ENCODE data around the gene LKAAEAR1.

DNA sequence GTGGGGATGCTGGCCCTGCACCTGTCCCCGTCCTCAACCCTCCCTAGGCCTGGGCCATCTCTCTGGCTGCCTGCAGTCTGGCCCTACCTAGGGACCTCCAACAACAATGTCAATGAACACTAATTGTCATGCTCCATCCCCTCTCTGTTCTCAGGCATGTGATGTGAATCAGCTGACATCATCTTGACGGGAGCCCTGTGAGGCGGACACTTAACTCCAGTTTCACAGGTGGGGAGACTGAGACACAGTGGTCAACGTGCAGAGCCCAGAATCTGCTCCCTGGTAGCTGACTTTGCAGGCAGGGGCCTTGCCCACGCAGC lies 22.0 kb downstream of the LKAAEAR1 start:
- TF ChIP-seq, protein P1, sequence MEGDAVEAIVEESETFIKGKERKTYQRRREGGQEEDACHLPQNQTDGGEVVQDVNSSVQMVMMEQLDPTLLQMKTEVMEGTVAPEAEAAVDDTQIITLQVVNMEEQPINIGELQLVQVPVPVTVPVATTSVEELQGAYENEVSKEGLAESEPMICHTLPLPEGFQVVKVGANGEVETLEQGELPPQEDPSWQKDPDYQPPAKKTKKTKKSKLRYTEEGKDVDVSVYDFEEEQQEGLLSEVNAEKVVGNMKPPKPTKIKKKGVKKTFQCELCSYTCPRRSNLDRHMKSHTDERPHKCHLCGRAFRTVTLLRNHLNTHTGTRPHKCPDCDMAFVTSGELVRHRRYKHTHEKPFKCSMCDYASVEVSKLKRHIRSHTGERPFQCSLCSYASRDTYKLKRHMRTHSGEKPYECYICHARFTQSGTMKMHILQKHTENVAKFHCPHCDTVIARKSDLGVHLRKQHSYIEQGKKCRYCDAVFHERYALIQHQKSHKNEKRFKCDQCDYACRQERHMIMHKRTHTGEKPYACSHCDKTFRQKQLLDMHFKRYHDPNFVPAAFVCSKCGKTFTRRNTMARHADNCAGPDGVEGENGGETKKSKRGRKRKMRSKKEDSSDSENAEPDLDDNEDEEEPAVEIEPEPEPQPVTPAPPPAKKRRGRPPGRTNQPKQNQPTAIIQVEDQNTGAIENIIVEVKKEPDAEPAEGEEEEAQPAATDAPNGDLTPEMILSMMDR (IDR thresholded peaks at IDR 0.05; ENCODE audit: poor library complexity): no peak
- TF ChIP-seq EZH2phosphoT487 (IDR thresholded peaks at IDR 0.05; ENCODE audit: low read depth, severe bottlenecking, unreplicated experiment) (no peak), EZH2 (IDR thresholded peaks at IDR 0.05; ENCODE audit: borderline replicate concordance) (no peak)

All from hepatocyte (in vitro differentiated cells).